Measurements from ENCODE around the gene ABCC4. TPM values are rescaled to one million over a fixed set of nuclear protein-coding genes. Genes with fewer than 3 reads are reported as not detected.

The ABCC4 gene
- total and polyA plus RNA-seq, 9 of the 15 experiments (the other 6 are each of a cell fraction or from before 2014, with no cell fraction given) = 9.4 to 46.1 (median 25.4) TPM

GRCh38 chr13:94978516-94978915 lies 322.7 kb downstream of the ABCC4 start:
- H3K4me1 ChIP-seq (replicated peaks in 1 of 2; ENCODE audit: control insufficient read depth in 2 of 2, insufficient read depth in 2 of 2, low read length in 2 of 2) = no peaks in the 10 kb centered on the region
- H3K36me3 ChIP-seq (ENCODE audit: control insufficient read depth, insufficient read depth, low read length) = no peaks in the 10 kb centered on the region
- no peak overlapping the region for H3K27ac ChIP-seq (ENCODE audit: extremely low read depth, low read depth, low read length)
- 0% methylated on average over 3 of the region's 3 CpGs for WGBS (ENCODE audit: insufficient coverage, low coverage, missing lambda C conversion rate)
- no peak overlapping the region for H3K9ac ChIP-seq (ENCODE audit: insufficient read depth in 1 of 2, low read depth in 2 of 2, low read length in 2 of 2)
- TF ChIP-seq NRF1 (conservative IDR thresholded peaks at IDR 0.05 in 1 of 2, IDR thresholded peaks at IDR 0.05 in 1 of 2) (no peak), E2F5 (CRISPR knock-in tag; IDR thresholded peaks at IDR 0.05) (no peak)
- ChIA-PET POLR2A (no interaction called here), CTCF (ENCODE audit: low intra/inter-chr PET ratio) (no interaction called here)
- H3K9me3 ChIP-seq (replicated peaks; ENCODE audit: control insufficient read depth, insufficient read depth, low read depth, low read length) = no peaks in the 10 kb centered on the region
- FAIRE-seq (no peak), ATAC-seq (no peak), DNase-seq (ENCODE audit: extremely low read depth in 1 of 4, low spot score in 3 of 4) (no peak)
- no peak overlapping the region for H3K4me2 ChIP-seq (ENCODE audit: insufficient read depth, low read length)
- no peaks in the 10 kb centered on the region for H3K79me2 ChIP-seq (ENCODE audit: control insufficient read depth, insufficient read depth, low read length)
- H3K4me3 ChIP-seq = no peak overlapping the region
- H4K20me1 ChIP-seq (replicated peaks; ENCODE audit: control insufficient read depth, insufficient read depth, low read length) = no peaks in the 10 kb centered on the region
- intact Hi-C loops (cut with micrococcal nuclease) (no loop called here), in situ Hi-C loops (cut with MboI) (no loop called here)
- no peak overlapping the region for H2AFZ ChIP-seq (ENCODE audit: low read depth, low read length)
- no peaks in the 10 kb centered on the region for H3K9me1 ChIP-seq (ENCODE audit: control insufficient read depth, insufficient read depth, low read length)
- no TSS peak for BruUV-seq (replicated peaks)
- peaks cover 0 to 3% of the 10 kb centered on the region in 2 experiments; a peak in 2 of 5 replicates for H3K27me3 ChIP-seq (ENCODE audit: control insufficient read depth in 2 of 2, insufficient read depth in 2 of 2, low read length in 2 of 2)

- Histone ChIP-seq H3K4me3 (no peak overlapping the region), H3K27ac (ENCODE audit: extremely low read depth, low read depth, low read length) (no peak overlapping the region), H3K9me3 (replicated peaks; ENCODE audit: control insufficient read depth, insufficient read depth, low read depth, low read length) (no peaks in the 10 kb centered on the region), H3K4me1 (replicated peaks in 1 of 2; ENCODE audit: control insufficient read depth in 2 of 2, insufficient read depth in 2 of 2, low read length in 2 of 2) (no peaks in the 10 kb centered on the region; a peak in 1 of 5 replicates), H2AFZ (ENCODE audit: low read depth, low read length) (no peak overlapping the region), H3K79me2 (ENCODE audit: control insufficient read depth, insufficient read depth, low read length) (no peaks in the 10 kb centered on the region), H3K4me2 (ENCODE audit: insufficient read depth, low read length) (no peak overlapping the region), H3K9me1 (ENCODE audit: control insufficient read depth, insufficient read depth, low read length) (no peaks in the 10 kb centered on the region), H4K20me1 (replicated peaks; ENCODE audit: control insufficient read depth, insufficient read depth, low read length) (no peaks in the 10 kb centered on the region), H3K27me3 (ENCODE audit: control insufficient read depth in 2 of 2, insufficient read depth in 2 of 2, low read length in 2 of 2) (peaks cover 0 to 1% of the 10 kb centered on the region in 2 experiments; a peak in 3 of 5 replicates), H3K9ac (ENCODE audit: insufficient read depth in 1 of 2, low read depth in 2 of 2, low read length in 2 of 2) (no peak overlapping the region), H3K36me3 (ENCODE audit: control insufficient read depth, insufficient read depth, low read length) (no peaks in the 10 kb centered on the region)
- DNase-seq (ENCODE audit: extremely low read depth in 1 of 4, low spot score in 3 of 4) (no peak), FAIRE-seq (no peak), ATAC-seq (no peak)
- intact Hi-C loops (cut with micrococcal nuclease) = no loop called here
- CTCF ChIA-PET (ENCODE audit: low intra/inter-chr PET ratio) = no interaction called here
- BruUV-seq (replicated peaks) = no TSS peak
- in situ Hi-C loops (cut with MboI) = no loop called here
- WGBS (ENCODE audit: insufficient coverage, low coverage, missing lambda C conversion rate) = 0% methylated on average over 7 of the region's 7 CpGs
- POLR2A ChIA-PET = interaction anchor here (0.8 kb wide), 1 partner anchor 33 kb away, joined by 3 read pairs; no protein-coding TSS in a partner anchor
- no peak for TF ChIP-seq REST (IDR thresholded peaks at IDR 0.05; ENCODE audit: borderline replicate concordance)
- TF ChIP-seq REST (CRISPR knock-in tag; IDR thresholded peaks at IDR 0.05; ENCODE audit: low read depth) = no peak
- no peak for TF ChIP-seq ZNF507 (tag; conservative IDR thresholded peaks at IDR 0.05)
Measured at GRCh38 chr13:94974015-94974951, 327.0 kb downstream of the ABCC4 start.

Data from K562 (cell line).